Uterus (tissue), 2 donors: ENCODE measurements around the gene APC2.

ENCODE experiments used
- POLR2A ChIP-seq, 2 donors: fragments of 450-650 bp; IDR thresholded peaks; one replicate each; pipeline ENCODE4 v1.6.1; 2016; ENCODE audit warnings: antibody characterized with exemption in 2 of 2, mild to moderate bottlenecking in 1 of 2, moderate library complexity in 1 of 2
- TF ChIP-seq, protein P1 (sequence below), 4 experiments: fragments of 200-600 bp in 2 of 4; fragments of 450-650 bp in 2 of 4; sonication (generic) in 2 of 4; IDR thresholded peaks; one replicate each; pipeline ENCODE4 v1.5.1; 2016 to 2019; ENCODE audit warnings: antibody characterized with exemption in 4 of 4, mild to moderate bottlenecking in 2 of 4, moderate library complexity in 1 of 4

- TF ChIP-seq, protein P1, sequence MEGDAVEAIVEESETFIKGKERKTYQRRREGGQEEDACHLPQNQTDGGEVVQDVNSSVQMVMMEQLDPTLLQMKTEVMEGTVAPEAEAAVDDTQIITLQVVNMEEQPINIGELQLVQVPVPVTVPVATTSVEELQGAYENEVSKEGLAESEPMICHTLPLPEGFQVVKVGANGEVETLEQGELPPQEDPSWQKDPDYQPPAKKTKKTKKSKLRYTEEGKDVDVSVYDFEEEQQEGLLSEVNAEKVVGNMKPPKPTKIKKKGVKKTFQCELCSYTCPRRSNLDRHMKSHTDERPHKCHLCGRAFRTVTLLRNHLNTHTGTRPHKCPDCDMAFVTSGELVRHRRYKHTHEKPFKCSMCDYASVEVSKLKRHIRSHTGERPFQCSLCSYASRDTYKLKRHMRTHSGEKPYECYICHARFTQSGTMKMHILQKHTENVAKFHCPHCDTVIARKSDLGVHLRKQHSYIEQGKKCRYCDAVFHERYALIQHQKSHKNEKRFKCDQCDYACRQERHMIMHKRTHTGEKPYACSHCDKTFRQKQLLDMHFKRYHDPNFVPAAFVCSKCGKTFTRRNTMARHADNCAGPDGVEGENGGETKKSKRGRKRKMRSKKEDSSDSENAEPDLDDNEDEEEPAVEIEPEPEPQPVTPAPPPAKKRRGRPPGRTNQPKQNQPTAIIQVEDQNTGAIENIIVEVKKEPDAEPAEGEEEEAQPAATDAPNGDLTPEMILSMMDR (IDR thresholded peaks at IDR 0.05) = no peak
- TF ChIP-seq POLR2A (IDR thresholded peaks at IDR 0.05) = no peak
Measured at GRCh38 chr19:1440418-1440801, 9.5 kb upstream of the APC2 start.
